ENCODE data around the gene CRB1.

CRB1 gene

GRCh38 chr1:197355248-197355995 is 87.4 kb downstream of the CRB1 start:
- H3K4me2 ChIP-seq (ENCODE audit: low read depth, low read length, poor library complexity, severe bottlenecking), result no peak overlapping the region
- H3K36me3 ChIP-seq (ENCODE audit: low read length), result no peaks in the 10 kb centered on the region
- H3K27me3 ChIP-seq (ENCODE audit: low read length), result no peaks in the 10 kb centered on the region
- H3F3A ChIP-seq (ENCODE audit: insufficient read depth), result no peaks in the 10 kb centered on the region
- H2AFZ ChIP-seq (ENCODE audit: low read depth, low read length, severe bottlenecking), result no peak overlapping the region
- H4K20me1 ChIP-seq (ENCODE audit: low read depth, low read length), result no peaks in the 10 kb centered on the region
- no peak for TF ChIP-seq EZH2phosphoT487 (conservative IDR thresholded peaks at IDR 0.05; ENCODE audit: low read length)
- no peaks in the 10 kb centered on the region for H3K79me2 ChIP-seq (ENCODE audit: insufficient read depth, low read length)
- no peak overlapping the region for H3K9ac ChIP-seq (ENCODE audit: low read length)
- no peak overlapping the region for H3K4me3 ChIP-seq (ENCODE audit: insufficient read depth, low read length, poor library complexity, severe bottlenecking)
- no peaks in the 10 kb centered on the region for H3K9me2 ChIP-seq (replicated peaks; ENCODE audit: insufficient read depth, low read length)
- no peak overlapping the region for H3K27ac ChIP-seq (ENCODE audit: low read depth, low read length)
- no peaks in the 10 kb centered on the region for H3K9me3 ChIP-seq (ENCODE audit: insufficient read depth, low read length)

DNA sequence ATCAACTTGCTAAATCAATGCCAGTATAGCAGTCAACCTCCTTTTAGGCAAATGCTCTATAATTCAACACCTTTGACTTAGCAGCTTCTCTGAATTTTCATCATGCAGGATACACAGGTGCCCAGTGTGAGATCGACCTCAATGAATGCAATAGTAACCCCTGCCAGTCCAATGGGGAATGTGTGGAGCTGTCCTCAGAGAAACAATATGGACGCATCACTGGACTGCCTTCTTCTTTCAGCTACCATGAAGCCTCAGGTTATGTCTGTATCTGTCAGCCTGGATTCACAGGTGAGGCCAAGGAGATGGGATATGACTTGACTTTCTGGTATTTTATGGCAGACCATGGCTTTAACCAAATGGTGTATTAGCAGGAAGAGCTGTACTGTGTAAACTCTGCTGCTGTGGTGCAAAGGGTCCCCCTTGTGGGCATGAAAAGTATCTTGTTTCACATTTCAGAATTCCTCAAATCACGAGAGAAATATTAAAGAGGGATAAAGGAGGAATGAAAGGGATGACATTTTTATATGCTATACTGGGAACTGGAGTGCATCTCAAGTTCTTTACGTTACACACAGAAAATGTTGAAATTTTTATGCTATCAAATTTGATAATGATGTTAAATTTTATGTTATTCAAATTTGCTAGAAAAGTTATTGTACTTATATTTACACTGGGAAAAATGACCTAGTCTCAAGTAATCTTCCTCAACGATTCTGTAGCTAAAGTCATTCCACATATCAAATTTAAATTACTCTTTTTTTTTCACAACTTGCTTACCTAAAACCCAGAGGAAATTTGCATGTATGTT is 88.9 kb downstream of the CRB1 start:
- no peaks in the 10 kb centered on the region for H3K79me2 ChIP-seq (ENCODE audit: insufficient read depth, low read length)
- H3K36me3 ChIP-seq (ENCODE audit: low read length), result no peaks in the 10 kb centered on the region
- no peaks in the 10 kb centered on the region for H4K20me1 ChIP-seq (ENCODE audit: low read depth, low read length)
- no peak overlapping the region for H2AFZ ChIP-seq (ENCODE audit: low read depth, low read length, severe bottlenecking)
- H3K27me3 ChIP-seq (ENCODE audit: low read length), result no peaks in the 10 kb centered on the region
- no peak overlapping the region for H3K9ac ChIP-seq (ENCODE audit: low read length)
- no peak overlapping the region for H3K4me2 ChIP-seq (ENCODE audit: low read depth, low read length, poor library complexity, severe bottlenecking)
- H3K9me2 ChIP-seq (replicated peaks; ENCODE audit: insufficient read depth, low read length), result no peaks in the 10 kb centered on the region
- H3F3A ChIP-seq (ENCODE audit: insufficient read depth), result no peaks in the 10 kb centered on the region
- H3K4me3 ChIP-seq (ENCODE audit: insufficient read depth, low read length, poor library complexity, severe bottlenecking), result no peak overlapping the region
- no peak overlapping the region for H3K27ac ChIP-seq (ENCODE audit: low read depth, low read length)
- H3K9me3 ChIP-seq (ENCODE audit: insufficient read depth, low read length), result no peaks in the 10 kb centered on the region
- TF ChIP-seq, protein P1, sequence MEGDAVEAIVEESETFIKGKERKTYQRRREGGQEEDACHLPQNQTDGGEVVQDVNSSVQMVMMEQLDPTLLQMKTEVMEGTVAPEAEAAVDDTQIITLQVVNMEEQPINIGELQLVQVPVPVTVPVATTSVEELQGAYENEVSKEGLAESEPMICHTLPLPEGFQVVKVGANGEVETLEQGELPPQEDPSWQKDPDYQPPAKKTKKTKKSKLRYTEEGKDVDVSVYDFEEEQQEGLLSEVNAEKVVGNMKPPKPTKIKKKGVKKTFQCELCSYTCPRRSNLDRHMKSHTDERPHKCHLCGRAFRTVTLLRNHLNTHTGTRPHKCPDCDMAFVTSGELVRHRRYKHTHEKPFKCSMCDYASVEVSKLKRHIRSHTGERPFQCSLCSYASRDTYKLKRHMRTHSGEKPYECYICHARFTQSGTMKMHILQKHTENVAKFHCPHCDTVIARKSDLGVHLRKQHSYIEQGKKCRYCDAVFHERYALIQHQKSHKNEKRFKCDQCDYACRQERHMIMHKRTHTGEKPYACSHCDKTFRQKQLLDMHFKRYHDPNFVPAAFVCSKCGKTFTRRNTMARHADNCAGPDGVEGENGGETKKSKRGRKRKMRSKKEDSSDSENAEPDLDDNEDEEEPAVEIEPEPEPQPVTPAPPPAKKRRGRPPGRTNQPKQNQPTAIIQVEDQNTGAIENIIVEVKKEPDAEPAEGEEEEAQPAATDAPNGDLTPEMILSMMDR (IDR thresholded peaks at IDR 0.05; ENCODE audit: insufficient read depth, low read length, poor library complexity, severe bottlenecking), result peak; percentile 51
- no peak for TF ChIP-seq EZH2phosphoT487 (conservative IDR thresholded peaks at IDR 0.05; ENCODE audit: low read length)

- Histone ChIP-seq H3F3A (ENCODE audit: insufficient read depth) (no peaks in the 10 kb centered on the region), H3K4me2 (ENCODE audit: low read depth, low read length, poor library complexity, severe bottlenecking) (no peak overlapping the region), H3K9ac (ENCODE audit: low read length) (no peak overlapping the region), H3K9me2 (replicated peaks; ENCODE audit: insufficient read depth, low read length) (no peaks in the 10 kb centered on the region), H2AFZ (ENCODE audit: low read depth, low read length, severe bottlenecking) (no peak overlapping the region), H3K27ac (ENCODE audit: low read depth, low read length) (no peak overlapping the region), H3K4me3 (ENCODE audit: insufficient read depth, low read length, poor library complexity, severe bottlenecking) (no peak overlapping the region), H4K20me1 (ENCODE audit: low read depth, low read length) (no peaks in the 10 kb centered on the region), H3K36me3 (ENCODE audit: low read length) (no peaks in the 10 kb centered on the region), H3K9me3 (ENCODE audit: insufficient read depth, low read length) (no peaks in the 10 kb centered on the region), H3K27me3 (ENCODE audit: low read length) (no peaks in the 10 kb centered on the region), H3K79me2 (ENCODE audit: insufficient read depth, low read length) (no peaks in the 10 kb centered on the region)
- no peak for TF ChIP-seq EZH2phosphoT487 (conservative IDR thresholded peaks at IDR 0.05; ENCODE audit: low read length)
- TF ChIP-seq, protein P1 (IDR thresholded peaks at IDR 0.05; ENCODE audit: insufficient read depth, low read length, poor library complexity, severe bottlenecking), result no peak
Observed at GRCh38 chr1:197358959-197359358, 90.9 kb downstream of the CRB1 start.

DNA sequence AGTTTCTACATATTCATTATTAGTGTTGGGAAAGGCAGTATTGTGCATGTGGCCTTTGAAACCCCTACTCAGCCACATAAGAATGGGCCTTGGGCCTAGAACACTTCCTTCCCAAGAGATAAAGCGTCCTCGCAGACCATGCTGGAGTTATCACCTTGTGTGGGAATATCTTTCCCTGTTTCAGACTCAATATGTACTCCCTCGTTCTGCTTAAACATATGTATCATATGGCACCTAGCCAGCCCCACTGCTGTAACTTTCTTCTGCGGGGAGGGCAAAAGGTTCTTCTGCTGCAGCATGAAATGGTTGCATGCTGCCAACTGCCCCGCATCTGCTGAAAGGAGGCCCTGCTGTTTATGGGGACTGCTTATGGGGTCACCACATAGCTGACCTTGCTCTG is 92.0 kb downstream of the CRB1 start:
- Histone ChIP-seq H3K9ac (ENCODE audit: low read length) (no peak overlapping the region), H3K4me3 (ENCODE audit: insufficient read depth, low read length, poor library complexity, severe bottlenecking) (no peak overlapping the region), H3K9me2 (replicated peaks; ENCODE audit: insufficient read depth, low read length) (no peaks in the 10 kb centered on the region), H2AFZ (ENCODE audit: low read depth, low read length, severe bottlenecking) (no peak overlapping the region), H3K9me3 (ENCODE audit: insufficient read depth, low read length) (no peaks in the 10 kb centered on the region), H3K36me3 (ENCODE audit: low read length) (no peaks in the 10 kb centered on the region), H3K4me2 (ENCODE audit: low read depth, low read length, poor library complexity, severe bottlenecking) (no peak overlapping the region), H4K20me1 (ENCODE audit: low read depth, low read length) (no peaks in the 10 kb centered on the region), H3K79me2 (ENCODE audit: insufficient read depth, low read length) (no peaks in the 10 kb centered on the region), H3K27ac (ENCODE audit: low read depth, low read length) (no peak overlapping the region), H3K27me3 (ENCODE audit: low read length) (no peaks in the 10 kb centered on the region), H3F3A (ENCODE audit: insufficient read depth) (no peaks in the 10 kb centered on the region)
- no peak for TF ChIP-seq EZH2phosphoT487 (conservative IDR thresholded peaks at IDR 0.05; ENCODE audit: low read length)
- TF ChIP-seq, protein P1 (IDR thresholded peaks at IDR 0.05; ENCODE audit: insufficient read depth, low read length, poor library complexity, severe bottlenecking), result no peak

All from SU-DHL-6 (cell line).